IPS DF 19.7 (cell line): Measurements from ENCODE around the gene RABIF.
"Not testable (repeated sequence)": the region's sequence is repeated elsewhere in the genome, so short reads cannot be mapped to it uniquely, and the experiment has no call there.

ENCODE experiments used
- DNase-seq: peaks from one replicate; pipeline ENCODE4 v3.0.0-alpha.2; 2013; ENCODE audit warnings: low read depth, low spot score

The RABIF gene

DNA sequence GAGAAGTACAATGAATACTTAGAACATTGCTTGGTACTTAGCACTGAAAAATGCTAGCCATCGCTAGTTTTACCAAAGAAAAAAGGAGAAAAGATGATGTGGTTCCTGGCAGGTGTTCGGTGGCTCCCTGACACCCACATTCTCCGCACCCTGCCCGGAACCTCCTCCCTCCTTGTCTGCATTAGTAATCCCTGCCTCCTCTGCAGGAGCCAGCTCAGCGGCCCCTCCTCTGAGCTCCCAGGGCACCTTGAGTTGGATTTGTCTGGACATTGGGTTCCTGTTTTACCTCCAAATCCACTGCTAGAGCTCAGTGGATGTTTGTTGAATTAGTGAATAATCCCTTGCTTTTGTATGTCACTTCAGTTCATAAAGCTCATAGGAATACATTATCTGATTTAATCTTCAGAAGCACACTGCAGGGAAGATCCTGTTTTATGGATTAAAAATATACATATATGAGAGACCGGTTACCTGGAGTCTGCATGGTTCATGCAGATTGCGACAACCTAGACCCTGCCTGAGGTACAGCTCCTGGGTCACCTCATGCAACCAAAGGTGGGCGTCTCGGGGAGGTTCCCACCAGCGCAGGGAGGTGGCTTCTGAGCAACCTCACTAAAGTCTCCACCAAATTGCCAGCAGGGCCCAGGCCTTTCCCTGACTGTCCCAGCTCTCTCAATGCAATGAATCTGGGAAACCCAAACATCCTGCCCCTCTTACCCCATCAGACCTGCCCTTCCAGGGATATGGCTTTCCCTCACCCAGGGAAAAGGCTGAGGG lies 54.0 kb downstream of the RABIF start:
- no peak for DNase-seq

DNA sequence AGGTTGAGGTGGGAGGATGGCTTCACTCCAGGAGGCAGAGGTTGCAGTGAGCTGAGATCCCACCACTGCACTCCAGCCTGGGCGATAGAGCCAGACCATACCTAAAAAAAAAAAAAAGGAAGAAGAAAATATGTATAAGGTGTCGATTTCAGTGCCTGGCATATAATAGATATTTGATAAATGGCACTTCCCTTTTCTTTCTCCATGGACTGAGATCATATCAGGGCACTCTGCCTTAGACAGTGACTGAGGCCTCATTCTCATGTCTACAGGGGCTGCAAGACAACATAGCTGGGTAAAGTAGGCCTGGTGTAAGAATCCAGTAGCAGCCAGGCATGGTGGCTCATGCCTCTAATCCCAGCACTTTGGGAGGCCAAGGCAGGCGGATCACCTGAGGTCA lies 57.0 kb downstream of the RABIF start:
- DNase-seq, result no peak

DNA sequence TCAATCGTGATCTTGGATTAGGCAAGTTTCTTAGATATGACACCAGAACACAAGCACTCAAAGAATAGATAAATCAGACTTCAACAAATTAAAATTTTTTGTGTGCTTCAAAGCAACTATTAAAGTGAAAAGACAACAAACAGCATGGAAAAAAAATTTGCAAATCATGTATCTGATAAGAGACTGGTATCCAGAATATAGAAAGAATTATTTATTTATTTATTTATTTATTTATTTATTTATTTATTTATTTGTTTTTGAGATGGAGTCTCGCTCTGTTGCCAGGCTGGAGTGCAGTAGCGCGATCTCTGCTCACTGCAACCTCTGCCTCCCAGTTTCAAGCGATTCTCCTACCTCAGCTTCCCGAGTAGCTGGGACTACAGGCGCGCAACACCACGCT lies 59.7 kb downstream of the RABIF start:
- not testable (repeated sequence) for DNase-seq
